Measurements from ENCODE around the gene ZBTB4. TPM values are rescaled to one million over a fixed set of nuclear protein-coding genes. Genes with fewer than 3 reads are reported as not detected.

The ZBTB4 gene
- total RNA-seq, 1 experiment from 2014 or later: 15.5 TPM

DNA sequence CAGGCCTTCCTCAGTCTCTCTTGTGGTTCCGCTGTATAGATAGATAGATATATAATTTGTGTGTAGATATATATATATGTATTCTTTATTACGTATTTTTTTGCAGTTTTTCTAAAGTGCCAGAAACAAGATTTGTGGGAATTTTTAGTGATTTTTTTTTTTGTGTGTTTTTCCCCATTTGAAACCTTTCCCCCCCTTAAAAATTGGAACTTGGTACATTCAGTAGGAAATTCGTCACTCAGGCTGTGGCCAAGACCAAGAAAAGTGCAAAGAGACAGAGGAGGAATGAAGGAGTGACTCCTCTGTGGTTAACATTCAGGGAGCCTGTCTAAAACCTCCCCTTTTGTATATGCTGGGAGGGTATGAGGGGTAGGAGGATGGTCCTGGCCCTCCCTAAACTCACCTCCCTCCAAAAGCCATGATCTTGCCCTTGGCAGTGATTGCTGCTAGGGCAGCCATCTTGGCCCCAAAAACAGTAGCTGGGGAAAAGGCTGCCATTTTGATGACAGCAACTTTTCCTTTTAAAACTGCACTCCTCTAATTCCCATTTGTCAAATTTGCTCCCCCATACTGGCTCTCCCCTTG, 19.4 kb downstream of the ZBTB4 start:
- intact Hi-C loops (cut with micrococcal nuclease; ENCODE audit: unreplicated experiment): no loop called here
- ChIA-PET CTCF (interaction anchor here (0.6 kb wide), 1 partner anchor 56 kb away, joined by 4 read pairs; the partner anchor contains the start of gene TMEM256), POLR2A (interaction anchor here (0.6 kb wide), 1 partner anchor 762 kb away, joined by 3 read pairs; no protein-coding TSS in a partner anchor)
- H3K9me3 ChIP-seq: no peaks in the 10 kb centered on the region
- no peaks in the 10 kb centered on the region for H3K4me1 ChIP-seq
- Mint-ChIP-seq H3K4me1 (ENCODE audit: low read depth, unreplicated experiment) (peaks cover 5% of the 10 kb centered on the region), H3K4me3 (ENCODE audit: unreplicated experiment) (no peak overlapping the region), H3K9me3 (ENCODE audit: unreplicated experiment) (no peaks in the 10 kb centered on the region), H3K27ac (ENCODE audit: unreplicated experiment) (no peak overlapping the region), H3K36me3 (ENCODE audit: insufficient read depth, unreplicated experiment) (peaks cover 38% of the 10 kb centered on the region), H3K27me3 (ENCODE audit: insufficient read depth, unreplicated experiment) (no peaks in the 10 kb centered on the region)
- no peak for DNase-seq
- H3K27me3 ChIP-seq (replicated peaks; ENCODE audit: control insufficient read depth, insufficient read depth, low read length): no peaks in the 10 kb centered on the region
- H3K36me3 ChIP-seq (ENCODE audit: control insufficient read depth, insufficient read depth, low read length): no peaks in the 10 kb centered on the region
- TF ChIP-seq, protein P1, sequence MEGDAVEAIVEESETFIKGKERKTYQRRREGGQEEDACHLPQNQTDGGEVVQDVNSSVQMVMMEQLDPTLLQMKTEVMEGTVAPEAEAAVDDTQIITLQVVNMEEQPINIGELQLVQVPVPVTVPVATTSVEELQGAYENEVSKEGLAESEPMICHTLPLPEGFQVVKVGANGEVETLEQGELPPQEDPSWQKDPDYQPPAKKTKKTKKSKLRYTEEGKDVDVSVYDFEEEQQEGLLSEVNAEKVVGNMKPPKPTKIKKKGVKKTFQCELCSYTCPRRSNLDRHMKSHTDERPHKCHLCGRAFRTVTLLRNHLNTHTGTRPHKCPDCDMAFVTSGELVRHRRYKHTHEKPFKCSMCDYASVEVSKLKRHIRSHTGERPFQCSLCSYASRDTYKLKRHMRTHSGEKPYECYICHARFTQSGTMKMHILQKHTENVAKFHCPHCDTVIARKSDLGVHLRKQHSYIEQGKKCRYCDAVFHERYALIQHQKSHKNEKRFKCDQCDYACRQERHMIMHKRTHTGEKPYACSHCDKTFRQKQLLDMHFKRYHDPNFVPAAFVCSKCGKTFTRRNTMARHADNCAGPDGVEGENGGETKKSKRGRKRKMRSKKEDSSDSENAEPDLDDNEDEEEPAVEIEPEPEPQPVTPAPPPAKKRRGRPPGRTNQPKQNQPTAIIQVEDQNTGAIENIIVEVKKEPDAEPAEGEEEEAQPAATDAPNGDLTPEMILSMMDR (IDR thresholded peaks at IDR 0.05; ENCODE audit: insufficient read depth in 1 of 2, low read depth in 1 of 2, low read length in 1 of 2, severe bottlenecking in 1 of 2, unreplicated experiment in 1 of 2): no peak
- no TSS peak for BruUV-seq (replicated peaks)
- no peak overlapping the region for H3K4me3 ChIP-seq (ENCODE audit: low read depth, low read length)

GRCh38 chr17:7448461-7448860, 31.0 kb downstream of the ZBTB4 start:
- intact Hi-C loops (cut with micrococcal nuclease; ENCODE audit: unreplicated experiment): no loop called here
- no TSS peak for BruUV-seq (replicated peaks)
- H3K27ac Mint-ChIP-seq (ENCODE audit: unreplicated experiment): no peak overlapping the region

GRCh38 chr17:7445619-7445968, 33.8 kb downstream of the ZBTB4 start:
- POLR2A ChIA-PET: interaction anchor here (0.5 kb wide), 1 partner anchor 34 kb away, joined by 3 read pairs; the partner anchor contains the start of gene ZBTB4
- H3K36me3 Mint-ChIP-seq (ENCODE audit: insufficient read depth, unreplicated experiment): no peaks in the 10 kb centered on the region
- Histone ChIP-seq H3K4me1 (no peaks in the 10 kb centered on the region), H3K27me3 (replicated peaks; ENCODE audit: control insufficient read depth, insufficient read depth, low read length) (no peaks in the 10 kb centered on the region), H3K9me3 (no peaks in the 10 kb centered on the region), H3K36me3 (ENCODE audit: control insufficient read depth, insufficient read depth, low read length) (no peaks in the 10 kb centered on the region), H3K4me3 (ENCODE audit: low read depth, low read length) (no peak overlapping the region)
- TF ChIP-seq, protein P1 (IDR thresholded peaks at IDR 0.05; ENCODE audit: insufficient read depth in 1 of 2, low read depth in 1 of 2, low read length in 1 of 2, severe bottlenecking in 1 of 2, unreplicated experiment in 1 of 2): no peak
- CTCF ChIA-PET: no interaction called here
- no peaks in the 10 kb centered on the region for H3K9me3 Mint-ChIP-seq (ENCODE audit: unreplicated experiment)
- no TSS peak for BruUV-seq (replicated peaks)
- H3K27ac Mint-ChIP-seq (ENCODE audit: unreplicated experiment): no peak overlapping the region
- H3K27me3 Mint-ChIP-seq (ENCODE audit: insufficient read depth, unreplicated experiment): peaks cover 3% of the 10 kb centered on the region
- peak overlapping the region; percentile 67 for H3K4me3 Mint-ChIP-seq (ENCODE audit: unreplicated experiment)
- no peak for DNase-seq
- intact Hi-C loops (cut with micrococcal nuclease; ENCODE audit: unreplicated experiment): no loop called here
- H3K4me1 Mint-ChIP-seq (ENCODE audit: low read depth, unreplicated experiment): no peaks in the 10 kb centered on the region

More at GRCh38 chr17:7448461-7448860, 31.0 kb downstream of the ZBTB4 start:
- H3K27me3 ChIP-seq (replicated peaks; ENCODE audit: control insufficient read depth, insufficient read depth, low read length): no peaks in the 10 kb centered on the region
- H3K4me3 Mint-ChIP-seq (ENCODE audit: unreplicated experiment): no peak overlapping the region
- no peaks in the 10 kb centered on the region for H3K36me3 ChIP-seq (ENCODE audit: control insufficient read depth, insufficient read depth, low read length)
- no peaks in the 10 kb centered on the region for H3K9me3 ChIP-seq
- ChIA-PET POLR2A (no interaction called here), CTCF (no interaction called here)
- H3K36me3 Mint-ChIP-seq (ENCODE audit: insufficient read depth, unreplicated experiment): no peaks in the 10 kb centered on the region
- TF ChIP-seq, protein P1 (IDR thresholded peaks at IDR 0.05; ENCODE audit: insufficient read depth in 1 of 2, low read depth in 1 of 2, low read length in 1 of 2, severe bottlenecking in 1 of 2, unreplicated experiment in 1 of 2): no peak
- peaks cover 3% of the 10 kb centered on the region for H3K27me3 Mint-ChIP-seq (ENCODE audit: insufficient read depth, unreplicated experiment)
- H3K9me3 Mint-ChIP-seq (ENCODE audit: unreplicated experiment): no peaks in the 10 kb centered on the region
- no peaks in the 10 kb centered on the region for H3K4me1 ChIP-seq
- no peak for DNase-seq
- no peak overlapping the region for H3K4me3 ChIP-seq (ENCODE audit: low read depth, low read length)
- no peaks in the 10 kb centered on the region for H3K4me1 Mint-ChIP-seq (ENCODE audit: low read depth, unreplicated experiment)
